Ishikawa (cell line): Measurements from ENCODE around the gene MAX.

Source experiments
- CREB1 ChIP-seq: IDR thresholded peaks from 2 replicates; pipeline ENCODE4 v1.6.1; 2012; ENCODE audit warnings: low read depth
- EP300 ChIP-seq: IDR thresholded peaks from 2 replicates; pipeline ENCODE4 v1.6.1; 2012; ENCODE audit warnings: borderline replicate concordance
- RAD21 ChIP-seq: IDR thresholded peaks from 2 replicates; pipeline ENCODE4 v1.6.1; 2012; ENCODE audit warnings: low read depth
- TAF1 ChIP-seq: IDR thresholded peaks from 2 replicates; pipeline ENCODE4 v1.6.1; 2012; ENCODE audit warnings: low read depth, mild to moderate bottlenecking

- no peak for TF ChIP-seq TAF1
- no peak for TF ChIP-seq RAD21
- TF ChIP-seq CREB1 = no peak
- TF ChIP-seq EP300 = no peak
These were observed 49.3 kb upstream of the MAX start for GRCh38 chr14:65151609-65151956.
